Stimulated activated CD4-positive, alpha-beta T cell treated with anti-CD3 and anti-CD28 coated beads, TNF-alpha, amount 100 ng/mL, for 24 hours (primary cell): ENCODE results near the gene WHRN.

Source experiments
- DNase-seq, 3 experiments: peaks; one replicate each; pipeline ENCODE4 v3.0.0-alpha.2; 2020; ENCODE audit warnings: low read depth in 3 of 3

Gene WHRN

DNA sequence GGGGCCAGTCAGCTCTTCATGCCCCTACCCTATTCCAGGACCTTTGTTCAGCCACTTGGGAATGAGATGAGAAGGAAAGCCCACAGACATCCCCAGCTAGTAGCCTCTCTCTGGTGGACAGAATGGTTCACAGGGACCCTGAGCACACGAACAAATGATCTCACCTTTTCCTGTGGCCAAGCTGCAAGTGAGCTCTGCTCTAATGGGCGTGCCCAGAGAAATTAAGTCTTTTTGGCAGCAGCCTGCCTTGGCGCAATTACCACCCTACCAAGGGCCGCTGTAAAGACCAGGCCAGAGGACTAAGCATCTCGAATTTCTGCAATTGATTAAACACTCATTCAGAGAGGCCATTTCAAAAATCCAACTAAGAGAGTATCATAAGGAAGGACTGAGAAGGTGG is 56.0 kb downstream of the WHRN start:
- DNase-seq, result no peak

DNA sequence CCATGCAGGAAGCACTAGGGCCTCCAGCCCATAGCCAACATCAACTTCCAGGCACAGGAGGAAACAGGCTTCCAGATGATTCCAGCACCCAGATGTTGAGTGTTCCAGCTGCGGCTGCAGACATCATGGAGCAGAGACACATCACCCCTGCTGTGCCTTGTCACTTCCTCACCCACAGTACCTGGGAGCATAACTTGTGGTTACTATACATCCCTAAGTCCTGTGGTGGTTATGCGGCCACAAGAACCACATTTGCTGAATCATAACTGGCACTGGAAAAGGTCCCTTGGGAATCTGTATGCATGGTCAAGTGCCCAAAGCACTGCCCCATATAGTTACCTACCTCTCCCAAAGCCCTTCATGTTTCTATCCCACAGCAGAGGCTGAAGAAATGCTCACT is 56.6 kb downstream of the WHRN start:
- DNase-seq, result no peak

DNA sequence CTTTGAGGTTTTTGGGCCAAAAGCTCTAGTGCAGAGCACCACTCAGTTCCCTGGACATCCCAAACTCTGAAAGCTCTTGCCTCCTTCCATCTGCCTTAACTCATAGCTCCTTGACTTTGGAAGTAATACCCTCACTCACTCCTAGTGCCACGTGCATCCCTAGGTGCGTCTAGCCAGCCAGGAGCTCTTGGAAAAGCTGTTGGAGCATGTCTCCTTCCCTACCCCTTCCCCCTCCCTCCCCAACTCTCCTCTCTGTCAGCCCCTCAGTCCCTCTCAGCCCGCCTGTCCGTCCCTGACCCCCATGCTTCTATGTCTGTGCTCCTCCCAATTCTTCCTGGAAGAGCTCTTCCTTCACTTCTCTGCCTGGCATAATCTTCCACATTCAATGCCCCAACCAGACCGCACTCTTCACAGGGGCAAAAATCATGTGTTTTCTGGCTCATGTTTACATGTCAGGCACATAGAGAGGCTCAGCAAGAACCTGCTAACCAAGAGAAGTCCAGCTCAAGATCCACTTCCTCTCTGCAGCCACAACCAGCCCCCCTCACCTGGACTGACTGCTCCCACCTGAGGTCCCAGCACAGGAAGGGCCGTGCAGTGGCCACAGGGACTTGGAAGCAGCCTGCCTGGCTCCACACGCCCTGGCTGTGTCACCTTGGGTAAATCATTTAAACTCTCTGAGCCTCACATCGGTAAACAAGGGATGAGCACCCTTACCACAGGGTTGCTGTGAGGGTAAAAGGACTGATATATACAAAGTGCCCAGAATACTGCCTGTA is 58.4 kb downstream of the WHRN start:
- no peak for DNase-seq

DNA sequence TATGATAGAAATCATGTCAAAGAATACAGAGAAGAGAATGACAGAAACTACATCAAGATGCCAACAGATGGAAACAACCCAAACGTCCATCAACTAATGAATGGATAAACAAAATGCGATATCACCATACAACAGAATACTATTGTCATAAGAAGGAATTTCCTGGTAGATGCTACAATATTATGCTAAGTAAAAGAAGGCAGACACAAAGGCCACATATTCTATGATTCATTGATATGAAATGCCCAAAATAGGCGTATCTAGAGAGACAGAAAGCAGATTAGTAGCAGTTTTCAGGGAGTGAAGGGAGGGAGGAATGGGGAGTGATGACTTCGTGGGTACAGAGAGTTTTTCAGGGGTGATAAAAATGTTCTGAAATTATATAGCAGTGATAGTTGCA is 59.2 kb downstream of the WHRN start:
- DNase-seq, result no peak

DNA sequence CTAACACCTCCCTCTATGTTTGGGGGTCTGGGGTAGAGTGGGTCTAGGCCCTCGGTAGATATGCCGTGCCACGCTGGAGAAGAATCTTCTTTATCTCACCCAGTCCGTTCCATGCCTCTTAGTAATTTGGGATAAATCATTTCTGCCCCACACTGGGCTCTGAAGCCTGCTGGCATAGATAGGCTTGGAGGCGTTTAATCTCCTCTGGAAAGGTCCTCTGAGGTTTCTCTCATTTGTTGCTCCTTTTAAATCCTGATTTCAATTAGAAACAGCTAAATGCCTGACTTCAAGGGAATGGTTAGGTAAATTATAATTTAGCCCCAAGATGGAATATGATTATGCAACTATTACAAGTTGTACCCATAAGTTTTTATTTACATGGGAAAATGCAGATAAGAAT is 59.7 kb downstream of the WHRN start:
- DNase-seq, result no peak

DNA sequence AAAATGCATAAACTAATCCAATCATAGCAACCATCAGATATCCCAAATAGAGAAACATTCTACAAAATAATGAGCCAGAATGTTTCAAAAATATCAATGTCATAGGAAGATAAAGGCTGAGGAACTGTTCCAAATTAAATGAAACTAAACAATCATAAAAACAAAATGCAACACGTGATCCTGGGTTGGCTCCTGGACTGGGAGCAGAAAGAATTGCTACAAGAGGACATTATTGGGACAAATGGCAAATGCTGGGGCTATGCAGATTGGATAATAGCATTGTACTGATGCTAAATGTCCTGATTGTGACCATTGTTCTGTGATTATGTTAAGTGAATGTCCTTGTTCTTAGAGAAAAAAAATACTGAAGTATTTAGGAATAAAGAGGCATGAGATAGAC is 63.3 kb downstream of the WHRN start:
- DNase-seq, result no peak

DNA sequence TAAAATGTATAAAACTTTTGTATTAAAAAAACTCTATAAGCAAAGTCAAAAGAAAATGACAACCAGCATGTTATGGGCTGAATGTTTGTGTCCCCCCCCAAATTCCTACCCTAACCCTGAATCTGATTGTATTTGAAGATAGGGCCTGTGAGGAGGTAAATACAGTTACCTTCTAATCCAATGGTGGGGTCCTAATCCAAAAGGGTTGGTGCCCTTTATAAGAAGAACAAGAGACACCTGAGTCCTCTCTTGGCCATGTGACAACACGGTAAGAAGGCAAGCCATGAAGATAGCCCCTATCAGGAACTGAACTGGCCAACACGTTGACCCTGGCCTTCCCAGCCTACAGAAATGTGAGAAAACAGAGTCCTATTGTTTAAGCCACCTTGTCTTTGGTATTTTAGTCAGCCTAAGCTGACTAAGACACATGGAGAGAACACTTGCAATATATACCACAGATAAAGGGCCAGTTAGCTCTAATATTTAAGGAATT is 67.8 kb downstream of the WHRN start:
- no peak for DNase-seq

DNA sequence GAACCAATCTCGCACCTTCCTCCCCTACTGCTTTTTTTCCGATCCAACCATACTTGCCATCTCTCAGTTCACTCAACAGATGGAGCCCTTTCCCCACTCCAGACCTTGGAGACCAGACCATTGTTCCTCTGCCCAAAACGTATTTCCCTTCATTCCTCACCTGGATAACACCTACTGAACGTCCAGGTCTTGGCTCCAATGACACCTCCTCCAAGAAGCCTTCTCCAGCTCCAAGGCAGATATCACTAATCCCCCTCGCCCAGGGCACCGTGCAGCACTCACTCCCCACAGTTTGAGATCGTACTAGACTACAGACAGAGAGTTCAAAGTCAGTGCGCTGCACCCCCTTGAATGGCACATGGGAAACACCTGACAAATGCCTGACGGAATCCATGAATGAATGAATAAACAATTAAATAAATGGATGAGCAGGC is 70.4 kb downstream of the WHRN start:
- DNase-seq, result no peak

DNA sequence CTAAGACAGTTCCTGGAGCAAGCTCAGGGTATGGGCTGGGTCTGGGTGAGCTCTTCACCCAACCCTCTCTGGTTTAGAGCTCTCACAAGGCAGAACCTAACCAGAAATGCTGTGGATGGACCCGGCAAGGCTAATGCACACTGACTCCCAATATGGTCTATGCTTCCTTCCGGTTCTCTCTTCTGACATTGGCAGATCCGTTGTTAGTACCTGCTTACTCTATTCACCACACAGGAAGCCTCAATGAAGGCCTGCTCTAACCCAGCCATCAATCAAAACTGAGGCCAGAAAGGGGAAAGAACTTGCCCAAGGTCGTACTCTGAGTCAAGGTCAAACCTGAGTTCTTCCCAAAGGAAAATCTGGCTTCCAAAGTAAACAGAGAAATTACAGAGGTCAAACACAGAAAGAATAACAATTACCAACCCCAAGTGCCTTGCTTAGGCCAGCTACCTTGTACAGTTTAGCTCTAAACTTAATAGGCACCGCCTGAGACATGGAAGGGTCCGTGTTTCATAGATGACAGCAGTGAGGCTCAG is 71.5 kb downstream of the WHRN start:
- no peak for DNase-seq

DNA sequence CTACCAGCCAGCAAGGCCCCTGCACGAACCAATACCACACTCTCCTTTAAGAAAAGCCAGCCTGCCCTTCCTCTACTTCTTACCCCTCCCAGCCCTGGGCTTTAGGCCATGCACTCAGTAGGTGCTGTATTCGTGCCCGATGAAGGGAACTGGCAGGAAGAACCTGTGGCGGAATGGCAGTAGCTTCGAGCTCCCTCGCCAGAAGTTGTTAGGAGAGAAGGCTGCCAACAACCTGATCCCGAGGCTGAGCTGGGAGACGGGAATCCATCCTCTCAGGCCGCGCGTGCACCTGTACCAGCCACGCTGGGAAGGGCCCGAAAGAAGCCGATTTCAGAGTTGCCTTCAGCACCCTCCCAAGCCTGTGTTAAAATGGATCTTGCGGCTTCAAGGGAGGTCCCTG is 72.2 kb downstream of the WHRN start:
- DNase-seq, result no peak

DNA sequence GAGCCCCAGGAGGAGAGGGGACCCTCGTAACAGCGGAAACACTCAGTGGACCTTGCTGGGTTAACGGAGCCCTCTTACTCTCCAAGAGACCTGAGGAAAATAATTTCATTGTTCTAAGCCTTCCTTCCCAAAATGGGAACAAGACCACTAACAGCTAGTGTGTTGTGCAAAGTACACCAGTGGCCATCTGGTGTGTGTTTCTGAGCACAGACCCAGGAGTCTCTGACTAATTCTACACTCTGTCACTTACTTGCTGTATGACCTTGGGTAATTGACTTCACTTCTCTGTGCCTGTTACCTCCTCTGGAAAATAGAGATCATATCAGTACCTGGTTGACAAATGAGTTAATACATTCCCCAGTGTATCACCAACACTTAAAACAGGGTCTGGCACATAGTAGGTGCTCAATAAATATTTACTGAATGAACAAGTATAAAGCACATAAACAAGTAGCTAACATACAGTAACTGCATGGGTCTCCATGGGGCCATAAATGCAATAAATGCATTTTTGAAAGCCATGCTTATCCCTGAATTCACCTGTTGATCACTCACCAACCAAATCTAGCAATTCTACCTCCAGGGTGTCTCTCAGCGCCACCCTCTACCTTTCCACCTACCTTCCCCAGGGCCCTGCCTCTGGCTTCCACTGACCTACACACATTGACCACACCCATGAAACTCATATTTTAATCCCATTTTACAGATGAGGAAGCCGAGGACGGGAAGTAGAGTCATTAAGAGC is 72.8 kb downstream of the WHRN start:
- no peak for DNase-seq

DNA sequence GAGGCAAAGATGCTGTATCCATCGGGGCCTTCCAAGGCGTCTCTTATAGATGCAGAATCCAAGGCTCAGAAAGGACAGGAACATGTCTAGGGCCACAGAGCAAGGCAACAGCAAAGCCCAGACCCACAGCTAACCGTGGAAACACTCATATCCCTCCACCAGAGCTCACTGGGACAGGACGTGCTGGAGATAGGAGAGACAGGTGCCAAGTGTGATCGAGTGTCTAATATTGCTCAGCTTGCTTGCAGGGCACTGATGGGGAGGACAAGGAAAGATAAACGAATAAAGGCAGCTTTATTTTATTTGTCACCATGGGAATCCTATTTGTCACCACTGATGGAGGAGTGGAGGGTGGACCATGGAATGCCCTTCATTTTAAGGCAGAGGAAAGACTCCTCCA is 73.5 kb downstream of the WHRN start:
- no peak for DNase-seq

DNA sequence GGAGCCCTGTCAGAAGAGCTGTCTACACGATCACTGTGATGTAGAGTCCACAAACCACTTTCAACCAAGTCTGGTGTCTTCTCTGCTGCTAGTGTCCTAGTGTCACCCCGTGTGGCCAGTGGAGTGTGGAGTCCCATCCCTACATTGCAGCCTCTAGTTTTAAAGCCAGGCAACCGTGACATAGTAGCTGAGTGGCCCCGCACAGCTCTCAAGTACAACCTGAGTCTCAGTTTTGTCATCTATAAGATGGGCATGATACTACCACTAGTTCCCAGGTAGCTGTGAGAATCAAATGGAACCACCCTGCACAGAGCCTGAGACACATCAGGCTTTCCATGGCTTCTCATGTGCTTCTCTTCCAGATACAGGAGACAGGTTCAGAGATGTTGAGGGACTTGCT is 74.3 kb downstream of the WHRN start:
- no peak for DNase-seq

DNA sequence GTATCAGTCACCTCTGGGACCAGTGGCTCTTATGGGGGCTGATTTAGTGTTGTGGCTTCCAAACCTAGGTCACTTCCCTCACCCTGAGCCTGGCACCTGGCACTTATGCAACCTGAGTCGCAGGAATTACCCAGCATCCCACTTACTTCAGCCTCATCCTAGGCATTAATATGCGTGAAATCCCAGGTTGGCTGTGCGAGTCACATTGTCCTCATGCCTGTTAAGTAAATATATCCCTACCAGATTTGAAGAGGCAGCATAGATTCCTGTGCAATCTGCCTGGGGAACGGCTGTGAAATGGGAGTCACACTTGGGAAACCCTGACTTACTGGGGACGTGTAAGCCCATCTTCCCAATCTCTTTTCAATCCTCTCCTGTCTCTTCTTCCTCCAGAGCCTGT is 74.8 kb downstream of the WHRN start:
- no peak for DNase-seq

DNA sequence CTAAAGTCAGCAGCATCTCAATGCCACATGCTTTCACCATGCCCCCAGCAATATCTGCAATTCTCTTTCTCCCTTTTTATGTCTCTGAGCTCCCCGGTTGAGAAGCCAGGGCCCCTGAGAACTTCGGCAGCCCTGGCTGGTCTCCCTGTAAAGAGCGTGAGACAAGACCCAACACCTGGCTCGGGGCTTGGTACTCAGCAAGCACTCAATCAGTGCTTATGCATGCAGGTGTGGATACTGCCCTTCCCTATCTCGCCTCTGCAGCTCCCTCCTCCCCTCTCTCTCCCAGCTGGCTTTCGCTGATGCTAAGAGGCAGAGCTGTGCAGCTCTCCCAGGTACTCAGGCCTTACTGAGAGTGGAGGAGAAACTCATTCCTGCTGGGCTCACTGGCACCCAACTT is 75.8 kb downstream of the WHRN start:
- no peak for DNase-seq

DNA sequence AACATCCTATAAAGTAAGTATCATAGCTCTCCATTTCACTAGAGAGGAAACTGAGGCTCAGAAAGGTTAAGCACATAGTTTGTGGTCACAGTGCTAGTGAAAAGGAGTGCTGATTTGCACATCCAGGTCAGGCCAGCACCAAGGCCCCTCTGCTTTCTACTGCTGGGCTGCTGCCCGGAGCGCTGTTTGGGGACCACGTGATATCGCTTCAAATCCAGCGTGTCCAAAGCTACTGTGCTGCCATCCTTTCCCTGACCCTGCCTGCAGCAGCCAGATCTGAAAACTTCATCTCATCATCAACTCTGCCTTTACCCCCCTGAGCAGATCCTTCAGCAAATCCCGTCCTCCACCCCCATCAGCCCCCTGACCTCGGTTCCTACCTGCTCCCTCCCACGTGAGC is 76.8 kb downstream of the WHRN start:
- DNase-seq, result no peak

DNA sequence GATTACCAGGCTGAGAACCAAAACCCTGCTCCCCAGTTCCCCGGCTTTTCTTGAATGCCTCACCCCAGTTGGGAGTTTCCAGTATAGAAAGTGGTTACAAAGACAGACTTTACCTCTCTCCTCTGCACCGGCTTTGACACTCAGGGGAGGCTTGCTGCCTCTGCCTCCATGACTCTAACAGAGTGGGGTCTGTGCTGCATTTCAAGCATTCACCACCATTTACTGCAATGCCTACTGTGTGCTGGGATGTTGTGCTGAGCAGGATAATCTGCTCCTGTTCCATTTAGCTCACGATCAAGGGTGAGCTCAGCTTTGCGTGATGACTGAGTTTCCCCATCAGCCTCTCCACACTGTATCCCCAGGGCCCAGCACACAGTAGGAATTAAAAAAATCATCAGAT is 77.6 kb downstream of the WHRN start:
- no peak for DNase-seq

DNA sequence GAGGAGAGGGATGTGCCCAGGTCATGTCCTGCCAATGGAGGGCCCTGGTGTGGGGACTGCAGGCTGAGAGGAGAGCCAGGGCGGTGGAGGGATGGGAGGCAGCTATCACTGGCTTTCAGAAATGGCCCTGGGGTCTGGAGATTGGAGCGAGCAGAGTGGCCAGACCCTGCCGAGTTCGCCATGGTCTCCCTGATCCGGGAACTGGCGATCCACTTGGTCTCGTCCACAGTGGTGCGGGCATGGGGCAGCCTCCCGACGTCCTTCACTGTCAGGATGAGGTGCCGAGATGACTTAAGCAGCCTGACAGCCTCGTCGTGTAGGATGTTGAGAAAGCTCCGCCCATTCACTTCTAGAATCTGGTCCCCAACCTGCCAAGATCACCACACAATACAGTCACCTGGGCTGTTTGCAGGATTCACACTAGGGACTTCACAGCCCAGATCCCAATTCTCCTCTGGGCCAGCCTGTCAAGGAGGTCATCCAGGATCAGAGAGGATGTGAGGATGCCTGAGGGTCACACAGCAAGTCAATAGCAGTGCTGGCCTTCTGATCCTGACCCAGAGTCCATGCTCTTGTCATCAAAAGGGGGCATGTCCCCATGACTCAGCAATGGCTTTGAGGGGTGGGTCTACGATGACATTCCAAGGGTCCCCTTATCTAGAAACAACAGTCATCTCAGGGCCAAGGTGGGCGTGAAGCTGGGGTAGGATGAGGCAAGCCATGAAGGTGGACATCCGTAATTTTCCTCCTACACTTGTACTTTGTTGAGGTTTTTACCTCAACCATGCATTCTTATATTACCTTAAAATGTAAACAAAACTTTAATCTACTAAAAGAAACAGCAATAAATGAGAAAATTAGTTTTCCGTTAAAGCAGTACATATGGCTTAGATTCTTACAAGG is 79.0 kb downstream of the WHRN start:
- no peak for DNase-seq

DNA sequence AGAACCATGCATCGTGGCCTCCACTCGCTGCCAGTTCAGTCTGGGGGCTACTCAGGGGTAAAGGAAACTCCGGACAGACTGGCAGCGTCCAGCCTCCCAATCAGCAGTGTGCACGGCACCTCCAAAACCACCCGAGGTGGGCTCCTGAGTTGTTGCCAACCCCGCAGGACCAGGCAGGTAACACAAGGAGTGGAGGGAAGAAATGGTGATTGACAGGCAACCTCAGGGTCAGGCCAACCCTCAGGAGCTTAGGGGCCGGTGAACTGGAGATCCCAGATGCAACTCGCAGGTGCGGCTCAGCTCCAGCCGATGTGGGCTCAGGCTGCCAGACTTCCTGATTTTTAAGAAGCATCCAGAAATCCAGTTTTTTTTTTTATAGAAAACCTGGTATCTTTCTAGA is 80.1 kb downstream of the WHRN start:
- no peak for DNase-seq

DNA sequence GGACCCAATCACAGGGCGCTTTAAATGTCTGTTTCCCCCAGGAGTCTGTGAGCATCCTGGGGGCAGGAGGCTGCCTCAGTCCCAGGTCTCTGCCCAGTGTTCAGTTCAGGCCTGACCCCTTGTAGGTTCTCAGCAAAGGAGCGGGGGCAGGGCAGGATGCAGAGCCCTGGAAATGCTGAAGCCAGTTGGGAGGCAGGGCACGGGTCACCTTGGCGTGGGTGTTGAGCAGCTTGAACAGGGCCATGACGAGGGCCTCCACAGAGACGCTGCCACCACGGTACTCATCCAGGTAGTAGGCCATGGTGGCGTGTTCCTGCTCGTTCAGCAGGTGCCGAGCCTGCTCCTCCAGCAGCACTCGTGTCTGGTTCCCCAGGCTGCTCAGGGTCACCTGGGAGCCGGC is 81.1 kb downstream of the WHRN start:
- no peak for DNase-seq

DNA sequence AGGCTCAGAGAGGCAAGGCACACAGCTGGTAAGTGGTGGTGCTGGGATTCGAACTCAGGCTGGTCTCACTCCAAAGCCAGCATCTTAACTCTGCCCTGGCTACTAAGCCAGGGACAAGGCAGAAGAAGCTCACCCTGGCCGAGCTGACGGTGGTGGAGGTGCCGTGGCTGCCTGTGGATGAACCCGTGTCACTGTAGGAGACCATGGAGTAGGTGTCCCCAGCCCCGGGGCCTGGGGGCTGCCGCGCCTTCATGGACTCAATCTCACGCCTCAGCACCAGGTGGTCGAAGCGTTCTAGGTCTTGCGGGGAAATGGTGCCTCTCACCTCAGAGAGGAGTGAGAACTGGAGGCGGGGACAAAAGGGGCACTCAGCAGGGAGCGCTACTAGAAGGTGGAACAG is 82.1 kb downstream of the WHRN start:
- DNase-seq, result no peak

DNA sequence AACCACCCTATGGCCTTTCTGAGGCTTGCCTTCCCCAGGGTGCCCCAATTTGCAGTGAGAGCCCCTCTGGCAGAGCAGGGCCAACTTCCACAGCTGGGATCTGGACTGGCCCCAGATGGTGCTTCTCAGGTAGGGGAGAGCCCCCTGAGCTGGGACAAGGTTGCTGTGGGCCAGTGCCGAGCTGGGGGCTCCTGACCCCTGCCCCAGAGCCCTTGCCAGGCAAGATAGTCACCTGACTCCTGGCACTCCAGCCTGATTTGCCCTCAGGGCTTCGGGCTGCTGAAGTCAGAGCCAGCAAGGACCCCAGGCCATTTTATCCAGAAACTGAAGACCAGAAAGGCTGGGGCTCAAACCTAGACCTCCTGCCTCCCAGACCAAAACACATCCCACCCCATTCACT is 84.1 kb downstream of the WHRN start:
- no peak for DNase-seq
